Astrocyte of the hippocampus (primary cell): ENCODE results near the gene NUP93.

Experiments
- DNase-seq: peaks from one replicate; pipeline ENCODE4 v3.0.0; 2011; ENCODE audit warnings: low read depth, low spot score

NUP93 gene

DNA sequence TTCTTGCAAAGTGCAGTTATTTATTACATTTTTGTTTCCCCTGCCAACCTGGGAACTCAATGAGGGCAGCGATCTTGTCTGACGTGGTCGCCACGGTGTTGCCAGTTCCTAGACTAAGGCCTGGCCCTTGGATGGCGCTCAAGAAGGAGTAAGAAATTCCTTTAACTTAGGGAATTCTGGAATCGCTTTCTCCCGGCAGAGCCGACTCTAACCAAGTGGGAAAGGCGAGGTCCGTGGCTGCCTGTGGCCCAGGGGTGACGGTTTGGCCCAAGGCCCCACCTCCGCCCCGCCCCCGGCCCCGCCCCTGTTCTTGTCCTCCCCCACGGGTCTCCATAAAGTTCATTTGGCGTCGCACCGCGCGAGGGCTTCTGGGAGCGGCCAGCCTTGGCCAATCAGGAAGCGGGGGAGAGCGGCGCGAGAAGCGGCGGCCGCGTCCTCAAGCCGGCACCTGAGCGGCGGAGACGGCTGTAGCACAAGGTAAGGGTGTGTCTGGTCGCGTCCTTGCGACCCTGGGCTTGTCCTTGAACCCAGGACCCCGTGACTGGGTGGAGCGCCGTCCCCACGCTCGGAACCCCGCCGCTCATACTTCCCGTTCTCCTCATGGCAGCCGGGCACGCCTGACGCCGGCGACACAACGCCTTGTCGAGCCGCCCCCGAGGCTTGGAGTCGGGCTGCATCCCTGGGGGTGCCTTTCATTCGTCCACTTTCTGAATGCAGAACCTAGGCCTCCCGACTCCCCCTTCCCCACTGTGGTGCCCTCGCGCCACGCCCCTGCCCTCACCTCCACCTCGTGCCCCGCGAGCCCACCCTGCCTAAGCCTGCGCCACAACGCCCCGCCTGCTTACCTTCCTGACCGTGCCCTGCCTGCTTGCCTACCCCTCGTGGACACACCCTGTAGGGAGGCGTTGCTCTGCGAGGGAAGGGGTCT is at the start of gene NUP93:
NUP93 (plus strand) TSS at position 395 of the 928 bp plus-strand sequence. CDS start 18,119 bp downstream, outside the sequence.
- peak; percentile 97 for DNase-seq

- peak; percentile 94 for DNase-seq
Observed at GRCh38 chr16:56681939-56682702, 47.8 kb upstream of the NUP93 start, which contains the start of gene MT1X. MT1X (plus strand) TSS chr16:56682470; CDS start chr16:56682541, 71 bp downstream.

GRCh38 chr16:56682703-56683397 is 47.1 kb upstream of the NUP93 start:
- DNase-seq, result no peak

- DNase-seq, result no peak
Observed at GRCh38 chr16:56683424-56684172, 46.3 kb upstream of the NUP93 start.

GRCh38 chr16:56684256-56684925 is 45.5 kb upstream of the NUP93 start:
- no peak for DNase-seq

DNA sequence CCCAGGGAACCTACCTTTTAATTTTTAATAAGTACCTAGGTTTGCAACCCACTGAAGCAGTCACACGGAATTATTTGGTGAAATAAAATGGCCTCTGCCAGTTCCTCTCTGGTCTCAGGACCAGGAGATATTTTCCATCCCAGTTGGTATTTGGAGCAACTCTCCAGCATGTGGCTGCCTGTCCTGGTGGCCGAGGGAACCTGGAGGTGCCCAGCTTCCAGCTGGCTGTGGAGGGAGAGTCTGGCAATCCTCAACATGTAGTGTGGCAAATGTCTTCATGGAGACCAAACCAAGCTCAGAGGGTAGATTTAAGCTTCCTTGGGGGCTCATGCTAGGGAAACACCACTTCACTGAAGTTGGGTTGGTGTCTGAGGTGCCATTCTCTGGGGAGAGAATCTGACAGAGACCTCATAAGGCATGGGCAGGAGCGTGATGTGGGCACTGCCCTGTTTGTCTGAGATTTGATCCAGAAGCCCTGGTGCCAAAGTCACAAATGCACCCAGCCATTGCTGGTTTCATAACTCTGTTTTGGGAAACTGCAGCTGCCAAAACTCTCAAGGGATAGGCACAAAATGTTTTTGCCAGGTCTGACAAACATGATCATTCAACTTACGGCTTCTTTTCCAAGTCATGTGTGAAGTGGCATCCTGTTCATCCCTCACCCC is 44.9 kb upstream of the NUP93 start:
- no peak for DNase-seq

- DNase-seq, result no peak
Observed at GRCh38 chr16:56686758-56687157, 43.2 kb upstream of the NUP93 start.

GRCh38 chr16:56688762-56689161 is 41.2 kb upstream of the NUP93 start:
- DNase-seq, result no peak

- DNase-seq, result no peak
Observed at GRCh38 chr16:56689171-56689570, 40.8 kb upstream of the NUP93 start.

DNA sequence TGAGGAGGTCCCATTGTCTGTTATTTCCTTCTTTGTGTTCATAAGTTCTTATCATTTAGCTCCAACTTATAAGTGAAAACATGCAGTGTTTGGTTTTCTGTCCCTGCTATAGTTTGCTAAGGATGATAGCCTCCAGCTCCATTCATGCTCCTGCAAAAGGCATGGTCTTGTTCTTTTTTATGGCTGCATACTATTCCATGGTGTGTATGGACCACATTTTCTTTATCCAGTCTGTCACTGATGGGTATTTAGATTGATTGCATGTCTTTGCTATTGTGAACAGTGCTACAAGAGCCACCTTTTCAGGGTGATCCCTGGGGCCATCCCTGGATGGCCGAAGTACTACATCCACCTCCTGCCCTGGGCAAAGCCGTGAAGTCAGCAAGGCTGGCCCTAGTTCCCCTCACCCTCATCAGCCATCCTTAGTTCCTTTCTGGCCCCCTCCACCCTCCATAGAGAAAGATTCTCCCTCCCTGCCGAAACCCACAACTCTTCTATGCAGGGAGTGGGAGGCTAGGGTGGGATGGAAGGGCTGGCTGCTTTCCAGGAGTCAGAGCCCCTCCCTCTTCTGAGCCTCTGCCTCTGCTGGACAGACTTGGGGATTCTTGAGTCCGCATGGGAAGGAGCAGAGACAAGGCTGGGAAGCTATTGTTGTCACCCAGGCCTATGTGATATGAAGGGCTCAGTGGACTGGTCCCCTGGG is 39.4 kb upstream of the NUP93 start:
- DNase-seq, result no peak

- no peak for DNase-seq
Observed at GRCh38 chr16:56691885-56692284, 38.0 kb upstream of the NUP93 start.

DNA sequence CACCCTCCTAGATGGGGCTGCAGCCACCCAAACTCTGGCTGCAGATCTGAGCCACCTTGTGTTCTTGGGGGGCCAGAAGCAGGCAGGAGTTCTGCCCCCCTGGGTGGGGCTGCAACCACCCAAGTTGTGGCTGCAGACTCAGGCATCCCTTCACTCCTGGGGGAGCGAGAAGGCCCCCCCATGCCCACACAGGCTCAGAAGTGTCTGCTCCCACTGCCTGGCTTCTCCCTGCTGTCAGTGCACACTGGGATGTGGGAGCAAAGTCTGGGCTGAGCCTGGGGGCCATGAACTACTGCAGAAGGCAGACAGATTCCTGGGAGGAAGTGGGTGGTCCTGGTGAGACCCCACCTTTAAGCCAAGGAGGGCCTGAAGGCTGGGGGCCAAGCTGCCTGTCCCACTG is 34.7 kb upstream of the NUP93 start:
- no peak for DNase-seq

DNA sequence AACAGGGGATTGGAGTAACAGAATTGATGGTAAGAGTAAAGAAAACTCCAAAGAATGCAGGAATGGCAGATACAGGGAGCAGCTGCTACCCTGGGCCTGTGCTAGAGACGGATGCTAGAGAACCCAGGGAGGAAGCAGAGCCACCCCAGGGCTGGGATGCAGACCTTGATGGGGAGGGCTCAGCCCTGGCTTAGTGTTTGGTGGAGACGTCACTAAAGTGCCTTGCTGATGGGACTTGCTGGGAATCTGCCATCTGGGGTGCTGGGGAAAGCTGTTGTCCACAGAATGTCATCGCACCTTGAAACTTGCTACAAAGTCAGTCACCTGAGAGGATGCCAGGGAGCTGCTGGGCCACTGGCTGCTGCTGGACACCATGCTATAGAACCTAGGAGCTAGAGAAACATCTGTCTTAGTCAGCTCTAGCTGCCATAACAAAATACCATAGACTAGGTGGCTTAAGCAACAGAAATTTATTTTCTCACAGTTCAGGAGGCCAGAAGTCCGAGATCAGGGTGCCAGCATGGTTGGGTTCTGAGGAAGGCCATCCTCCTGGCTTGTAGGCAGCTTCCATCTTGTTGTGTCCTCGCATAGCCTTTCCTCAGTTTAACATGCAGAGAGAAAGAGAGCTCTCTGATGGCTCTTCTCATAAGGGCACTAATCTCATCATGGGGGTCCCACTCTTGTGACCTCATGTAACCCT is 32.3 kb upstream of the NUP93 start:
- DNase-seq, result no peak

- DNase-seq, result no peak
Observed at GRCh38 chr16:56700195-56700594, 29.7 kb upstream of the NUP93 start.

DNA sequence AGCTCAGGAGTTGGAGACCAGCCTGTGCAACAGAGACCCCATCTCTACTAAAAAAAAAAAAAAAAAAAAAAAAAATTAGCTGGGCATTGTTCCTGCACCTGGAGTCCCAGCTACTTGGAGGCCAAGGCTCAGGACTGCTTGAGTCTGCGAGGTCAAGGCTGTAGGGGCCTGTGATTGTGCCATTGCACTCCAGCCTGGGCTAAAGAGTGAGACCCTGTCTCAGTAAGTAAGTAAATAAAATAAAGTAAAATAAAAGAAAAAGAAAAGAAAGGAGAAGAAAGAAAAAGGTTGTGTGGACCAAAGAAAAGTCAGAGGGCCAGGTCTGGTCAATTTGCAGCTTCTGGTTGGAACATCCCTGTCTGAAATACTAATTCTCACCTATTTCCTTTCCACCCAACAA is 29.3 kb upstream of the NUP93 start:
- DNase-seq, result no peak

DNA sequence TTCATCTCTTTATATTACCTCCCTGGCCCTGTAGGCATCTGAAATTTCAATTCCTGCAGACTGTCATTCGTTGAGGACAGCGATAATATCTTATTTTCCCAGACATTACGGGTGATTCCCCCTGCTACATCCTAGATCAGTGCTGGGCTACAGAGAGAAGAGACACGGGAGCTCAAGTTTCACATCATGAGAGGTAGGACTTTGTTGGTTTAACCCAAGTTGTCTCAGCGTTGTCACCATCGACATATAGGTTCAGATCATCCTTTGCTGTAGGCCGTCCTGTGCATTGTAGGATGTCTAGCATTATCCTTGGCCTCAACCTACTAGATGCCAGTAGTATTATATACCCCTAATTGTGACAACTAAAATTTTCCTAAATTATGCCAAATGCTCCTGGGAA is 28.4 kb upstream of the NUP93 start:
- DNase-seq, result no peak

- DNase-seq, result no peak
Observed at GRCh38 chr16:56702836-56703235, 27.1 kb upstream of the NUP93 start.

GRCh38 chr16:56708525-56709442 is 21.1 kb upstream of the NUP93 start:
- no peak for DNase-seq
